ENCODE results near the gene SCN1B.

The SCN1B gene

DNA sequence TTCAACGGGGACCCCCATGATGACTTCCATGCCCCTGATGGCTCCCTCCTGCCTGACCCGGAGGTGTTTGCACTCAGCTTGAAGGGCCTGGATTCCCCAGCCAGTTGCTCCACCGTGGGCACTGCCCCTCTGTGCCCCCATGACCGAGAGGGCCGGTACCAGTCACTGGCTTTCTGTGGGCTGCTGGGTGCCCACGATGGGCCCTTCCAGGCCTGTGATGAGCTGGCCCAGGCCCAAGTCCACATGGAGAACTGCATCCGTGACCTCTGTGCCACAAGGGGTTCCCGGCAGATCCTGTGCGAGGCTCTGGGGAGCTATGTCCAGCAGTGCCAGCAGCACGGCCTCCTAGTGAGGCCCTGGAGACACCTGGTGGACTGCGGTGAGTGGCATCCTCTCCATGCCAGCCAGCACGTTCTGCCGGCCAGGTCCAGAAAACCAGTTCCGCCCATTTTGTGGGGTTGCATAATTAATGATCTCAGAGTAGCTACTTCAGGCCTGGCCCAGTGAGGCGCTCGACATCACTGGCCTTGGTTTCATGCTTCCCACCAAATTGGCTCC is 50.4 kb downstream of the SCN1B start:
- 85% methylated on average over 16 of the region's 16 CpGs for WGBS
- Histone ChIP-seq H3K14ac (ENCODE audit: low read length in 2 of 2) (no peak overlapping the region), H3K23ac (ENCODE audit: low read length in 2 of 2) (no peak overlapping the region), H3K79me1 (replicated peaks; ENCODE audit: low read length, poor library complexity, severe bottlenecking) (no peaks in the 10 kb centered on the region), H2AK5ac (ENCODE audit: low read length, severe bottlenecking) (no peak overlapping the region), H3K4ac (ENCODE audit: low read depth in 1 of 2, low read length in 2 of 2) (no peak overlapping the region), H3K18ac (ENCODE audit: low read depth in 1 of 2, low read length in 2 of 2) (no peak overlapping the region), H3K9ac (ENCODE audit: low read length) (no peak overlapping the region), H3K4me2 (ENCODE audit: low read length, poor library complexity, severe bottlenecking) (no peak overlapping the region), H4K91ac (ENCODE audit: low read length) (no peak overlapping the region), H3K36me3 (ENCODE audit: control insufficient read depth in 1 of 2, insufficient read depth in 2 of 2, low read depth in 1 of 2, low read length in 2 of 2) (no peaks in the 10 kb centered on the region), H2BK15ac (ENCODE audit: low read depth, poor library complexity, severe bottlenecking) (no peak overlapping the region), H2BK12ac (ENCODE audit: low read length in 2 of 2) (no peak overlapping the region), H2BK5ac (ENCODE audit: low read depth, low read length, poor library complexity, severe bottlenecking) (no peak overlapping the region), H2BK120ac (ENCODE audit: low read depth, low read length) (no peak overlapping the region), H3K9me3 (ENCODE audit: control insufficient read depth, low read length) (no peaks in the 10 kb centered on the region), H2AFZ (ENCODE audit: low read depth, low read length) (no peak overlapping the region), H3K27me3 (ENCODE audit: control insufficient read depth in 1 of 2, insufficient read depth in 1 of 2, low read length in 2 of 2) (peaks cover 4 to 62% of the 10 kb centered on the region in 2 experiments), H4K8ac (ENCODE audit: low read length) (no peak overlapping the region), H3K4me1 (ENCODE audit: control insufficient read depth, insufficient read depth, low read depth, low read length) (no peaks in the 10 kb centered on the region), H3K27ac (ENCODE audit: low read length, poor library complexity, severe bottlenecking) (no peak overlapping the region), H3K4me3 (ENCODE audit: insufficient read depth in 1 of 2, low read depth in 1 of 2, low read length in 2 of 2) (no peak overlapping the region)
- DNase-seq = no peak

DNA sequence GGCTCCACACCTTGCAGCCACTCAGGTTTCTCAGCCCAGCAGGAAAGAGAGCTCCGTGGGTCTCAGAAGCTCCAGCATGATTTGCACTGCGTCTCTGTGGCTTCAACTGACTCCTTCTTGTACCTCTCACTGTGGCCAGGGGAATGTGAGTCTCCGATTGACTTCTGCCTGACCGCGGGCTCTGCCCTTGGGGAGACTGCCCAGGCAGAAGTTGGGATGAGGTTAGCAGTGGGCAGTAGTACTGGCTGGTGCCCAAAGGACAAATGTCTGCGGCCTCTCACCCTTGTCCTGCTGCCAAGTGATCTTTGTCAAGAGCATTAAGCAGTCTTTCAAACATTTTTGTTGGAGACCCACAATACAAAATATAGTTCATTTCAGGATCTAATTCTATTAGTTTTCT is 50.9 kb downstream of the SCN1B start:
- 81% methylated on average over 6 of the region's 6 CpGs for WGBS
- no peak for DNase-seq
- Histone ChIP-seq H3K79me1 (replicated peaks; ENCODE audit: low read length, poor library complexity, severe bottlenecking) (no peaks in the 10 kb centered on the region), H2BK15ac (ENCODE audit: low read depth, poor library complexity, severe bottlenecking) (no peak overlapping the region), H3K4me1 (ENCODE audit: control insufficient read depth, insufficient read depth, low read depth, low read length) (no peaks in the 10 kb centered on the region), H3K4ac (ENCODE audit: low read depth in 1 of 2, low read length in 2 of 2) (no peak overlapping the region), H2BK5ac (ENCODE audit: low read depth, low read length, poor library complexity, severe bottlenecking) (no peak overlapping the region), H4K91ac (ENCODE audit: low read length) (no peak overlapping the region), H3K18ac (ENCODE audit: low read depth in 1 of 2, low read length in 2 of 2) (no peak overlapping the region), H3K36me3 (ENCODE audit: control insufficient read depth in 1 of 2, insufficient read depth in 2 of 2, low read depth in 1 of 2, low read length in 2 of 2) (no peaks in the 10 kb centered on the region), H4K8ac (ENCODE audit: low read length) (no peak overlapping the region), H3K14ac (ENCODE audit: low read length in 2 of 2) (no peak overlapping the region), H2BK12ac (ENCODE audit: low read length in 2 of 2) (no peak overlapping the region), H2BK120ac (ENCODE audit: low read depth, low read length) (no peak overlapping the region), H2AK5ac (ENCODE audit: low read length, severe bottlenecking) (no peak overlapping the region), H3K4me2 (ENCODE audit: low read length, poor library complexity, severe bottlenecking) (no peak overlapping the region), H3K9ac (ENCODE audit: low read length) (no peak overlapping the region), H3K9me3 (ENCODE audit: control insufficient read depth, low read length) (no peaks in the 10 kb centered on the region), H3K27ac (ENCODE audit: low read length, poor library complexity, severe bottlenecking) (no peak overlapping the region), H3K27me3 (ENCODE audit: control insufficient read depth in 1 of 2, insufficient read depth in 1 of 2, low read length in 2 of 2) (peaks cover 4 to 61% of the 10 kb centered on the region in 2 experiments), H3K4me3 (ENCODE audit: insufficient read depth in 1 of 2, low read depth in 1 of 2, low read length in 2 of 2) (no peak overlapping the region), H3K23ac (ENCODE audit: low read length in 2 of 2) (no peak overlapping the region), H2AFZ (ENCODE audit: low read depth, low read length) (no peak overlapping the region)

GRCh38 chr19:35083691-35084508 is 53.6 kb downstream of the SCN1B start:
- Histone ChIP-seq H3K9me3 (ENCODE audit: control insufficient read depth, low read length) (no peaks in the 10 kb centered on the region), H3K4me3 (ENCODE audit: insufficient read depth in 1 of 2, low read depth in 1 of 2, low read length in 2 of 2) (no peak overlapping the region), H3K79me1 (replicated peaks; ENCODE audit: low read length, poor library complexity, severe bottlenecking) (no peaks in the 10 kb centered on the region), H2AFZ (ENCODE audit: low read depth, low read length) (no peak overlapping the region), H4K91ac (ENCODE audit: low read length) (no peak overlapping the region), H2AK5ac (ENCODE audit: low read length, severe bottlenecking) (no peak overlapping the region), H3K18ac (ENCODE audit: low read depth in 1 of 2, low read length in 2 of 2) (no peak overlapping the region), H3K14ac (ENCODE audit: low read length in 2 of 2) (no peak overlapping the region), H2BK15ac (ENCODE audit: low read depth, poor library complexity, severe bottlenecking) (no peak overlapping the region), H3K4ac (ENCODE audit: low read depth in 1 of 2, low read length in 2 of 2) (no peak overlapping the region), H2BK120ac (ENCODE audit: low read depth, low read length) (no peak overlapping the region), H3K4me1 (ENCODE audit: control insufficient read depth, insufficient read depth, low read depth, low read length) (peaks cover 7% of the 10 kb centered on the region), H3K4me2 (ENCODE audit: low read length, poor library complexity, severe bottlenecking) (no peak overlapping the region), H3K36me3 (ENCODE audit: control insufficient read depth in 1 of 2, insufficient read depth in 2 of 2, low read depth in 1 of 2, low read length in 2 of 2) (no peaks in the 10 kb centered on the region), H3K23ac (ENCODE audit: low read length in 2 of 2) (peak overlapping the region in 1 of 2 experiments; percentile 63), H2BK12ac (ENCODE audit: low read length in 2 of 2) (no peak overlapping the region), H4K8ac (ENCODE audit: low read length) (no peak overlapping the region), H3K27me3 (ENCODE audit: control insufficient read depth in 1 of 2, insufficient read depth in 1 of 2, low read length in 2 of 2) (peaks cover 0 to 50% of the 10 kb centered on the region in 2 experiments), H3K9ac (ENCODE audit: low read length) (no peak overlapping the region), H3K27ac (ENCODE audit: low read length, poor library complexity, severe bottlenecking) (no peak overlapping the region), H2BK5ac (ENCODE audit: low read depth, low read length, poor library complexity, severe bottlenecking) (no peak overlapping the region)
- WGBS = 87% methylated on average over 15 of the region's 15 CpGs
- no peak for DNase-seq

DNA sequence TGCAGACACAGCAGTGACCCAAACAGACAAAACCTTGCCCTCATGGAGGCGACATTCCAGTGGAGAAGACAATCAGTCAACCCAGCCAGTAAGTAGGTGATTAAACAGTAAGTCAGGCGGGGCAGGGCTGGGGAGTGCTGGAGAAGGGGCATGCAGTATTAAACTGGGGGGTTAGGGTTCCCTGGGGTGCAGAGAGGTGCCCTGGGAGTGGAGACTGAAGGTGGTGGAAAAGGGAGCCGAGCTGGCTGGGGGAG is 54.2 kb downstream of the SCN1B start:
- H2BK120ac ChIP-seq (ENCODE audit: low read depth, low read length) = no peak overlapping the region
- no peaks in the 10 kb centered on the region for H3K36me3 ChIP-seq (ENCODE audit: control insufficient read depth in 1 of 2, insufficient read depth in 2 of 2, low read depth in 1 of 2, low read length in 2 of 2)
- no peak overlapping the region for H2BK12ac ChIP-seq (ENCODE audit: low read length in 2 of 2)
- no peak overlapping the region for H2AK5ac ChIP-seq (ENCODE audit: low read length, severe bottlenecking)
- H3K4me1 ChIP-seq (ENCODE audit: control insufficient read depth, insufficient read depth, low read depth, low read length) = peaks cover 7% of the 10 kb centered on the region
- H2BK5ac ChIP-seq (ENCODE audit: low read depth, low read length, poor library complexity, severe bottlenecking) = no peak overlapping the region
- H3K4ac ChIP-seq (ENCODE audit: low read depth in 1 of 2, low read length in 2 of 2) = no peak overlapping the region
- WGBS = 74% methylated on average over 3 of the region's 3 CpGs
- no peak overlapping the region for H3K4me3 ChIP-seq (ENCODE audit: insufficient read depth in 1 of 2, low read depth in 1 of 2, low read length in 2 of 2)
- no peak for DNase-seq
- no peak overlapping the region for H4K8ac ChIP-seq (ENCODE audit: low read length)
- peaks cover 0 to 44% of the 10 kb centered on the region in 2 experiments for H3K27me3 ChIP-seq (ENCODE audit: control insufficient read depth in 1 of 2, insufficient read depth in 1 of 2, low read length in 2 of 2)
- H4K91ac ChIP-seq (ENCODE audit: low read length) = no peak overlapping the region
- H3K9ac ChIP-seq (ENCODE audit: low read length) = no peak overlapping the region
- H3K9me3 ChIP-seq (ENCODE audit: control insufficient read depth, low read length) = no peaks in the 10 kb centered on the region
- H3K18ac ChIP-seq (ENCODE audit: low read depth in 1 of 2, low read length in 2 of 2) = no peak overlapping the region
- H3K27ac ChIP-seq (ENCODE audit: low read length, poor library complexity, severe bottlenecking) = no peak overlapping the region
- no peak overlapping the region for H3K4me2 ChIP-seq (ENCODE audit: low read length, poor library complexity, severe bottlenecking)
- H3K79me1 ChIP-seq (replicated peaks; ENCODE audit: low read length, poor library complexity, severe bottlenecking) = no peaks in the 10 kb centered on the region
- no peak overlapping the region for H3K14ac ChIP-seq (ENCODE audit: low read length in 2 of 2)
- H3K23ac ChIP-seq (ENCODE audit: low read length in 2 of 2) = no peak overlapping the region
- H2AFZ ChIP-seq (ENCODE audit: low read depth, low read length) = no peak overlapping the region
- H2BK15ac ChIP-seq (ENCODE audit: low read depth, poor library complexity, severe bottlenecking) = no peak overlapping the region

Data from mesenchymal stem cell (in vitro differentiated cells and primary cell).